IMR-90 (cell line): ENCODE data around the gene ADAMTS9. TPM values are rescaled to one million over a fixed set of nuclear protein-coding genes. Genes with fewer than 3 reads are reported as not detected.

ENCODE experiments used
- ATAC-seq: fragments of 200-7000 bp; cut with Tn5 transposase; 2 replicates; pipeline ENCODE4 v1.9.1; 2020; ENCODE audit warnings: low read depth, mild to moderate bottlenecking, moderate library complexity
- BruUV-seq: library from RNA; stranded (reverse); fragments of 400-500 nt; replicated peaks from 2 replicates; lab custom pipeline; 2021; lab: Mats Ljungman, UMichigan
- CTCF ChIA-PET: fragments of 300-600 bp; formaldehyde crosslinking; extraction: SDS; loops from one replicate; lab custom pipeline; 2021; ENCODE audit warnings: antibody characterized with exemption; lab: Yijun Ruan, JAX
- POLR2A ChIA-PET: fragments of 300-600 bp; sonication (Branson Sonifier 250); formaldehyde crosslinking; loops from one replicate; lab custom pipeline; 2022; ENCODE audit warnings: antibody characterized with exemption; ENCODE audit not compliant: unreplicated experiment; lab: Charles Lee
- DNase-seq: peaks from one replicate; pipeline ENCODE4 v3.0.0; 2013
- H2AFZ ChIP-seq: replicated peaks from 2 replicates; pipeline ENCODE3; 2013; ENCODE audit warnings: low read length, mild to moderate bottlenecking; ENCODE audit not compliant: poor library complexity
- H2AK5ac ChIP-seq: 2 replicates; pipeline ENCODE4 v1.6.1; 2013; ENCODE audit warnings: low read depth, low read length, inconsistent platforms
- H2AK9ac ChIP-seq: replicated peaks from 2 replicates; pipeline ENCODE3; 2013; ENCODE audit warnings: mild to moderate bottlenecking, low read depth, low read length, moderate library complexity; ENCODE audit not compliant: poor library complexity
- H2BK120ac ChIP-seq: 2 replicates; pipeline ENCODE4 v1.6.1; 2013; ENCODE audit warnings: low read depth, low read length, inconsistent platforms
- H2BK15ac ChIP-seq: 3 replicates; pipeline ENCODE4 v1.6.1; 2013; ENCODE audit warnings: low read depth, low read length, inconsistent platforms
- H2BK20ac ChIP-seq: 2 replicates; pipeline ENCODE4 v1.6.1; 2013; ENCODE audit warnings: low read depth, mild to moderate bottlenecking, inconsistent platforms, low read length, moderate library complexity
- H2BK5ac ChIP-seq: 2 replicates; pipeline ENCODE4 v1.6.1; 2013; ENCODE audit warnings: mild to moderate bottlenecking, low read depth, low read length, inconsistent platforms; ENCODE audit not compliant: poor library complexity, severe bottlenecking
- H3K14ac ChIP-seq: replicated peaks from 2 replicates; pipeline ENCODE4 v1.6.1; 2013; ENCODE audit warnings: low read depth, low read length, inconsistent platforms
- H3K18ac ChIP-seq: 2 replicates; pipeline ENCODE4 v1.6.1; 2013; ENCODE audit warnings: low read depth, low read length, control low read depth
- H3K23ac ChIP-seq: 2 replicates; pipeline ENCODE4 v1.6.1; 2013; ENCODE audit warnings: low read depth, low read length, inconsistent platforms
- H3K27ac ChIP-seq: 2 replicates; pipeline ENCODE4 v1.5.1; 2013; ENCODE audit warnings: mild to moderate bottlenecking, control low read depth, low read length; ENCODE audit not compliant: insufficient read depth
- H3K27me3 ChIP-seq: 2 replicates; pipeline ENCODE4 v1.6.1; 2013; ENCODE audit warnings: low read length; ENCODE audit not compliant: control insufficient read depth, insufficient read depth
- H3K36me3 ChIP-seq: 2 replicates; pipeline ENCODE4 v1.6.1; 2013; ENCODE audit warnings: low read length, mixed read lengths; ENCODE audit not compliant: control insufficient read depth, insufficient read depth
- H3K4ac ChIP-seq: 2 replicates; pipeline ENCODE4 v1.6.1; 2013; ENCODE audit warnings: low read depth, low read length, inconsistent platforms
- H3K4me1 ChIP-seq: 2 replicates; pipeline ENCODE4 v1.6.1; 2013; ENCODE audit warnings: low read length, mixed read lengths; ENCODE audit not compliant: control insufficient read depth, insufficient read depth
- H3K4me2 ChIP-seq: 2 replicates; pipeline ENCODE4 v1.6.1; 2013; ENCODE audit warnings: low read depth, mild to moderate bottlenecking, control low read depth, low read length, moderate library complexity
- H3K4me3 ChIP-seq: 2 replicates; pipeline ENCODE4 v1.5.1; 2013; ENCODE audit warnings: low read depth, mild to moderate bottlenecking, control low read depth, low read length, moderate library complexity; ENCODE audit not compliant: insufficient read depth
- H3K56ac ChIP-seq: 2 replicates; pipeline ENCODE4 v1.6.1; 2013; ENCODE audit warnings: low read length, inconsistent platforms; ENCODE audit not compliant: insufficient read depth; ENCODE audit errors: extremely low read depth
- H3K79me1 ChIP-seq, 2 experiments: 2 replicates each; pipeline ENCODE4 v1.6.1; 2013; ENCODE audit warnings: low read length in 2 of 2, inconsistent platforms in 1 of 2, low read depth in 1 of 2
- H3K9ac ChIP-seq: 2 replicates; pipeline ENCODE4 v1.6.1; 2013; ENCODE audit warnings: low read depth, low read length, control low read depth
- H3K9me1 ChIP-seq: 2 replicates; pipeline ENCODE4 v1.6.1; 2013; ENCODE audit warnings: low read length, inconsistent platforms; ENCODE audit not compliant: insufficient read depth
- H3K9me3 ChIP-seq: 2 replicates; pipeline ENCODE4 v1.6.1; 2013; ENCODE audit warnings: low read length; ENCODE audit not compliant: control insufficient read depth, insufficient read depth
- H4K20me1 ChIP-seq: 2 replicates; pipeline ENCODE4 v1.6.1; 2013; ENCODE audit warnings: low read length, inconsistent platforms; ENCODE audit not compliant: insufficient read depth
- H4K5ac ChIP-seq: 2 replicates; pipeline ENCODE4 v1.6.1; 2013; ENCODE audit warnings: mild to moderate bottlenecking, low read depth, low read length, control low read depth
- H4K8ac ChIP-seq, 2 experiments: 2 replicates each; pipeline ENCODE4 v1.6.1; 2013; ENCODE audit warnings: low read depth in 2 of 2, low read length in 2 of 2, control low read depth in 1 of 2, inconsistent platforms in 1 of 2
- H4K91ac ChIP-seq: 2 replicates; pipeline ENCODE4 v1.6.1; 2013; ENCODE audit warnings: low read depth, low read length, inconsistent platforms; ENCODE audit not compliant: insufficient read depth
- BHLHE40 ChIP-seq: fragments of 150-350 bp; IDR thresholded peaks from 2 replicates; pipeline ENCODE4 v1.6.1; 2016; ENCODE audit warnings: mild to moderate bottlenecking, low read depth, low read length
- CEBPB ChIP-seq: IDR thresholded peaks from 2 replicates; pipeline ENCODE4 v1.6.1; 2012; ENCODE audit warnings: low read depth, low read length, improper control_type of control experiment
- CHD1 ChIP-seq: IDR thresholded peaks from 2 replicates; pipeline ENCODE4 v1.6.1; 2012; ENCODE audit warnings: low read depth, low read length, improper control_type of control experiment
- FOS ChIP-seq: fragments of 150-350 bp; IDR thresholded peaks from 2 replicates; pipeline ENCODE4 v1.6.1; 2016; ENCODE audit warnings: low read depth, low read length
- MAFK ChIP-seq: IDR thresholded peaks from 2 replicates; pipeline ENCODE4 v1.6.1; 2012; ENCODE audit warnings: low read depth, low read length, improper control_type of control experiment
- MAZ ChIP-seq: IDR thresholded peaks from 2 replicates; pipeline ENCODE4 v1.6.1; 2012; ENCODE audit warnings: low read depth, mild to moderate bottlenecking, low read length, improper control_type of control experiment, moderate library complexity, borderline replicate concordance
- MXI1 ChIP-seq: IDR thresholded peaks from 2 replicates; pipeline ENCODE4 v1.6.1; 2012; ENCODE audit warnings: low read depth, mild to moderate bottlenecking, low read length, moderate library complexity, borderline replicate concordance
- NFE2L2 ChIP-seq: fragments of 150-350 bp; IDR thresholded peaks from 2 replicates; pipeline ENCODE4 v1.6.1; 2016; ENCODE audit warnings: low read depth, mild to moderate bottlenecking, low read length
- POLR2A ChIP-seq: IDR thresholded peaks from 2 replicates; pipeline ENCODE4 v1.6.1; 2012; ENCODE audit warnings: mild to moderate bottlenecking, low read depth, low read length
- RAD21 ChIP-seq: IDR thresholded peaks from 2 replicates; pipeline ENCODE4 v1.6.1; 2012; ENCODE audit warnings: low read length, improper control_type of control experiment
- RCOR1 ChIP-seq: IDR thresholded peaks from 2 replicates; pipeline ENCODE4 v1.6.1; 2012; ENCODE audit warnings: mild to moderate bottlenecking, low read length, improper control_type of control experiment; ENCODE audit not compliant: insufficient replicate concordance
- RFX5 ChIP-seq: IDR thresholded peaks from 2 replicates; pipeline ENCODE4 v1.8.0; 2012; ENCODE audit warnings: low read depth, mild to moderate bottlenecking, low read length, moderate library complexity
- SMC3 ChIP-seq: fragments of 150-350 bp; IDR thresholded peaks from 2 replicates; pipeline ENCODE4 v1.6.1; 2016; ENCODE audit warnings: low read depth, mild to moderate bottlenecking, antibody characterized with exemption, low read length, moderate library complexity
- WGBS, 2 experiments: methylation state at CpG; one replicate each; pipeline versions ENCODE4 v1.1.5 to v1.1.7; 2013; ENCODE audit warnings: missing lambda C conversion rate in 2 of 2; ENCODE audit not compliant: insufficient read length in 1 of 2; ENCODE audit errors: extremely low coverage in 2 of 2; 5-methylcytosine and 5-hydroxymethylcytosine counted together
- dilution Hi-C: fragments of 300-500 bp; cut with HindIII; formaldehyde crosslinking; loops from one replicate; pipeline ENCODE4 v1.14.3; 2018; ENCODE audit warnings: low sequenced_read_pairs; ENCODE audit not compliant: unreplicated experiment
- in situ Hi-C: fragments of 300-500 bp; cut with MboI; formaldehyde crosslinking; loops from 3 replicates; pipeline ENCODE4 v1.14.3; 2019; ENCODE audit warnings: low sequenced_read_pairs, inconsistent platforms, mixed read lengths
- intact Hi-C: fragments of 100-400 bp; cut with micrococcal nuclease; formaldehyde crosslinking; loops from 2 replicates; pipeline ENCODE4 v1.10.0; 2022
- polyA plus RNA-seq, 3 experiments: library from polyadenylated mRNA; depleted of rRNA; stranded (reverse); fragments of >200 nt; gene quantifications; 2 replicates each; pipeline ENCODE4 v1.2.3, GENCODE V29; 2012; ENCODE audit warnings: low replicate concordance in 1 of 3
- total RNA-seq: library from RNA; depleted of rRNA; stranded (reverse); fragments of >200 nt; gene quantifications from 2 replicates; pipeline ENCODE4 v1.2.3, GENCODE V29; 2012
- TF ChIP-seq, protein P1 (sequence below): conservative IDR thresholded peaks from 2 replicates; pipeline ENCODE4 v1.5.1; 2012; ENCODE audit warnings: mild to moderate bottlenecking, low read depth, low read length, improper control_type of control experiment
- TF ChIP-seq, protein P2 (sequence below): fragments of 150-350 bp; IDR thresholded peaks from 2 replicates; pipeline ENCODE4 v1.6.1; 2017; ENCODE audit warnings: mild to moderate bottlenecking, antibody characterized with exemption, low read length, low read depth
- TF ChIP-seq, protein P3 (sequence below): fragments of 150-350 bp; IDR thresholded peaks from 2 replicates; pipeline ENCODE4 v1.6.1; 2016; ENCODE audit warnings: low read depth, mild to moderate bottlenecking, low read length, moderate library complexity, borderline replicate concordance

Gene ADAMTS9
- total and polyA plus RNA-seq, 2 of the 4 experiments (the other 2 are of a cell fraction) = 0.55 to 1.1 TPM

- H3K14ac ChIP-seq = no peak overlapping the region
Measured at GRCh38 chr3:64493149-64493548, 194.7 kb downstream of the ADAMTS9 start.

More at GRCh38 chr3:64493149-64493548, 194.7 kb downstream of the ADAMTS9 start:
- Histone ChIP-seq H2BK15ac (peak overlapping the region; percentile 61; the same call in 1 of the 3 replicates), H2BK20ac (peak overlapping the region; percentile 53), H2BK120ac (peak overlapping the region; percentile 85; the same call in 1 of the 2 replicates), H3K36me3 (no peaks in the 10 kb centered on the region), H3K9me3 (no peaks in the 10 kb centered on the region), H2AK5ac (no peak overlapping the region; the same call in none of the 2 replicates), H4K8ac (peak overlapping the region in 1 of 2 experiments; percentile 5; a peak in 1 of 4 replicates), H2BK5ac (no peak overlapping the region), H3K56ac (no peak overlapping the region), H3K18ac (peak overlapping the region; percentile 19; the same call in 1 of the 2 replicates), H3K4me2 (no peak overlapping the region), H3K9me1 (peaks cover 14% of the 10 kb centered on the region), H3K4ac (0 out of 2 replicates have a peak overlapping the region, but pooled peaks have one; percentile 5), H2AFZ (no peak overlapping the region), H4K20me1 (no peaks in the 10 kb centered on the region), H4K91ac (no peak overlapping the region), H3K27ac (no peak overlapping the region), H3K4me3 (no peak overlapping the region), H4K5ac (no peak overlapping the region), H3K27me3 (peaks cover 5% of the 10 kb centered on the region; the same call in 1 of the 2 replicates), H2AK9ac (no peak overlapping the region), H3K4me1 (peaks cover 6% of the 10 kb centered on the region; the same call in 1 of the 2 replicates), H3K79me1 (no peaks in the 10 kb centered on the region), H3K23ac (no peak overlapping the region), H3K9ac (no peak overlapping the region)
- dilution Hi-C loops (no loop called here), intact Hi-C loops (no loop called here), in situ Hi-C loops (no loop called here)
- no peak for TF ChIP-seq MXI1
- TF ChIP-seq NFE2L2 = no peak
- no peak for TF ChIP-seq RCOR1
- TF ChIP-seq, protein P1, sequence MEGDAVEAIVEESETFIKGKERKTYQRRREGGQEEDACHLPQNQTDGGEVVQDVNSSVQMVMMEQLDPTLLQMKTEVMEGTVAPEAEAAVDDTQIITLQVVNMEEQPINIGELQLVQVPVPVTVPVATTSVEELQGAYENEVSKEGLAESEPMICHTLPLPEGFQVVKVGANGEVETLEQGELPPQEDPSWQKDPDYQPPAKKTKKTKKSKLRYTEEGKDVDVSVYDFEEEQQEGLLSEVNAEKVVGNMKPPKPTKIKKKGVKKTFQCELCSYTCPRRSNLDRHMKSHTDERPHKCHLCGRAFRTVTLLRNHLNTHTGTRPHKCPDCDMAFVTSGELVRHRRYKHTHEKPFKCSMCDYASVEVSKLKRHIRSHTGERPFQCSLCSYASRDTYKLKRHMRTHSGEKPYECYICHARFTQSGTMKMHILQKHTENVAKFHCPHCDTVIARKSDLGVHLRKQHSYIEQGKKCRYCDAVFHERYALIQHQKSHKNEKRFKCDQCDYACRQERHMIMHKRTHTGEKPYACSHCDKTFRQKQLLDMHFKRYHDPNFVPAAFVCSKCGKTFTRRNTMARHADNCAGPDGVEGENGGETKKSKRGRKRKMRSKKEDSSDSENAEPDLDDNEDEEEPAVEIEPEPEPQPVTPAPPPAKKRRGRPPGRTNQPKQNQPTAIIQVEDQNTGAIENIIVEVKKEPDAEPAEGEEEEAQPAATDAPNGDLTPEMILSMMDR = no peak
- no peak for TF ChIP-seq RFX5
- no peak for TF ChIP-seq BHLHE40
- no peak for TF ChIP-seq SMC3
- TF ChIP-seq, protein P2, sequence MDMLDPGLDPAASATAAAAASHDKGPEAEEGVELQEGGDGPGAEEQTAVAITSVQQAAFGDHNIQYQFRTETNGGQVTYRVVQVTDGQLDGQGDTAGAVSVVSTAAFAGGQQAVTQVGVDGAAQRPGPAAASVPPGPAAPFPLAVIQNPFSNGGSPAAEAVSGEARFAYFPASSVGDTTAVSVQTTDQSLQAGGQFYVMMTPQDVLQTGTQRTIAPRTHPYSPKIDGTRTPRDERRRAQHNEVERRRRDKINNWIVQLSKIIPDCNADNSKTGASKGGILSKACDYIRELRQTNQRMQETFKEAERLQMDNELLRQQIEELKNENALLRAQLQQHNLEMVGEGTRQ = no peak
- TF ChIP-seq MAZ = no peak
- no peak for TF ChIP-seq CHD1
- TF ChIP-seq CEBPB = no peak
- TF ChIP-seq FOS = no peak
- TF ChIP-seq, protein P3, sequence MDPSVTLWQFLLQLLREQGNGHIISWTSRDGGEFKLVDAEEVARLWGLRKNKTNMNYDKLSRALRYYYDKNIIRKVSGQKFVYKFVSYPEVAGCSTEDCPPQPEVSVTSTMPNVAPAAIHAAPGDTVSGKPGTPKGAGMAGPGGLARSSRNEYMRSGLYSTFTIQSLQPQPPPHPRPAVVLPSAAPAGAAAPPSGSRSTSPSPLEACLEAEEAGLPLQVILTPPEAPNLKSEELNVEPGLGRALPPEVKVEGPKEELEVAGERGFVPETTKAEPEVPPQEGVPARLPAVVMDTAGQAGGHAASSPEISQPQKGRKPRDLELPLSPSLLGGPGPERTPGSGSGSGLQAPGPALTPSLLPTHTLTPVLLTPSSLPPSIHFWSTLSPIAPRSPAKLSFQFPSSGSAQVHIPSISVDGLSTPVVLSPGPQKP = no peak
- TF ChIP-seq RAD21 = no peak
- no peak for TF ChIP-seq MAFK
- no peak for TF ChIP-seq POLR2A
- ATAC-seq (no peak), DNase-seq (no peak)
- no TSS peak for BruUV-seq
- ChIA-PET CTCF (no interaction called here), POLR2A (no interaction called here)
- WGBS, 2 experiments = no CpG with 5 or more reads among the region's 2 CpGs
